GM18507 (cell line): ENCODE data around the gene BAZ1B.
"Not testable (repeated sequence)": the region's sequence is repeated elsewhere in the genome, so short reads cannot be mapped to it uniquely, and the experiment has no call there.

Experiments
- DNase-seq: peaks from one replicate; pipeline ENCODE4 v3.0.0; 2011; ENCODE audit warnings: low read depth; ENCODE audit not compliant: insufficient read length; ENCODE audit errors: extremely low spot score
- FAIRE-seq: peaks from 2 replicates; lab custom pipeline; 2011; peaks lifted over from hg19 to GRCh38; lab: Jason Lieb, UNC

The BAZ1B gene, protein sequence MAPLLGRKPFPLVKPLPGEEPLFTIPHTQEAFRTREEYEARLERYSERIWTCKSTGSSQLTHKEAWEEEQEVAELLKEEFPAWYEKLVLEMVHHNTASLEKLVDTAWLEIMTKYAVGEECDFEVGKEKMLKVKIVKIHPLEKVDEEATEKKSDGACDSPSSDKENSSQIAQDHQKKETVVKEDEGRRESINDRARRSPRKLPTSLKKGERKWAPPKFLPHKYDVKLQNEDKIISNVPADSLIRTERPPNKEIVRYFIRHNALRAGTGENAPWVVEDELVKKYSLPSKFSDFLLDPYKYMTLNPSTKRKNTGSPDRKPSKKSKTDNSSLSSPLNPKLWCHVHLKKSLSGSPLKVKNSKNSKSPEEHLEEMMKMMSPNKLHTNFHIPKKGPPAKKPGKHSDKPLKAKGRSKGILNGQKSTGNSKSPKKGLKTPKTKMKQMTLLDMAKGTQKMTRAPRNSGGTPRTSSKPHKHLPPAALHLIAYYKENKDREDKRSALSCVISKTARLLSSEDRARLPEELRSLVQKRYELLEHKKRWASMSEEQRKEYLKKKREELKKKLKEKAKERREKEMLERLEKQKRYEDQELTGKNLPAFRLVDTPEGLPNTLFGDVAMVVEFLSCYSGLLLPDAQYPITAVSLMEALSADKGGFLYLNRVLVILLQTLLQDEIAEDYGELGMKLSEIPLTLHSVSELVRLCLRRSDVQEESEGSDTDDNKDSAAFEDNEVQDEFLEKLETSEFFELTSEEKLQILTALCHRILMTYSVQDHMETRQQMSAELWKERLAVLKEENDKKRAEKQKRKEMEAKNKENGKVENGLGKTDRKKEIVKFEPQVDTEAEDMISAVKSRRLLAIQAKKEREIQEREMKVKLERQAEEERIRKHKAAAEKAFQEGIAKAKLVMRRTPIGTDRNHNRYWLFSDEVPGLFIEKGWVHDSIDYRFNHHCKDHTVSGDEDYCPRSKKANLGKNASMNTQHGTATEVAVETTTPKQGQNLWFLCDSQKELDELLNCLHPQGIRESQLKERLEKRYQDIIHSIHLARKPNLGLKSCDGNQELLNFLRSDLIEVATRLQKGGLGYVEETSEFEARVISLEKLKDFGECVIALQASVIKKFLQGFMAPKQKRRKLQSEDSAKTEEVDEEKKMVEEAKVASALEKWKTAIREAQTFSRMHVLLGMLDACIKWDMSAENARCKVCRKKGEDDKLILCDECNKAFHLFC (N-terminal part only)

DNA sequence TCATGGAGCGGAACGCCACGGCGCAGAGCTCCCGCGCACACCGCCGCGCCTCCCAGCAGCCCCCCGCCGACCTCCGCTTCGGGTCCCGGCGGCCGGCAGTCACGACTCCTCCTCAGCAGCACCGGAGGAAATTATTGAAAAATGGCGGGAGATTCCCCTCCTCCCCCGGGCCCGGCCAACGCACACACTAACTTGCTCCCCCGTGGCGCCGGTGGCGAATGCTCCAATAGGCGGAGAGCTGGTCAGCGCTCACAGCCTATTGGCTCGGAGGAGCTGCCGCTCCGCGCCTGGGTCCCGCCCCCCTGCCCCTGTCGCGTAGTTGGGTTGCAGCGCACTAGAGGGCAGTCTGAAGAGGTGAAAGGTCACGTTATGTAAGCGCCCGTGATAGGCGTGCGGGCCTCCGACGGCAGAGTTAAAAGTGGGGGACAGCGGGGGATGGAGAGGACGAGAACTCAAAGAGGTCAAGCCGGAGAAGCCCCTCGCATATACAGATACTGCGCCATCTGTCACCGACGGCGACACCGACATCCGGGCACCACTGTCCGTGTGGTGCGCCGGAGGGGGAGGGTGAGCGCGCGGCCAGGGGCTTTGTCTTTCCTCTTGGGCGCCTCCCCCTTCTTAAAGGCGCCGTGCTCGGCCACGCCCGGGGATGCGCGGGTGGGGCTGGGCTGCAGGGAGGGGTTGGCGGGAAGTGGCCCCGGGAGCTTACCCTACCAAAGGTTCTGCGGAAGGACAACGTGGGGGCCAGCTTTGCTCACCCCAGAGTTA lies at the start of gene BAZ1B:
Gene BAZ1B, minus strand, starts transcription at position 189 of the 768 bp plus-strand sequence. CDS start 360 bp downstream, outside the sequence.
- FAIRE-seq (peak; percentile 97), DNase-seq (peak; percentile 98)

DNA sequence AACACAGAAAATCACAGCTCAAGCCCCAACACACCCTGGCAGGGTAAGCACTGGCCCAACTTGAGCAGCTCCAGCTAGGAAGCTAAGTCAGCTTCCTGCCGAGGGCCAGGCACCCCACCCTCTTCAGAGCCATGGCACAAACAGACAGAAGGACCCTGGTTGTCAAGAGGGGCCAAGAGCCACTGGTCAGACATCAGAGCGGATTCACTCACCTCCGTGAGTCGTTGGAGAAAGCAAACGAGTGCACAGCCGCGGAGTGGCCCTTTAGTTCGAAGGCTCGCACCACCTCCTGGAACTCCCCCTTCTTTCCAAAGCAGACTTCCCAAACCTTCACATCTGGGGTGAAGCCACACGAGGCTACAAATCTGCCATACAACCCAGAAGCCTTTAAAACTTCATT lies 48.9 kb upstream of the BAZ1B start:
- FAIRE-seq (no peak), DNase-seq (no peak)

DNA sequence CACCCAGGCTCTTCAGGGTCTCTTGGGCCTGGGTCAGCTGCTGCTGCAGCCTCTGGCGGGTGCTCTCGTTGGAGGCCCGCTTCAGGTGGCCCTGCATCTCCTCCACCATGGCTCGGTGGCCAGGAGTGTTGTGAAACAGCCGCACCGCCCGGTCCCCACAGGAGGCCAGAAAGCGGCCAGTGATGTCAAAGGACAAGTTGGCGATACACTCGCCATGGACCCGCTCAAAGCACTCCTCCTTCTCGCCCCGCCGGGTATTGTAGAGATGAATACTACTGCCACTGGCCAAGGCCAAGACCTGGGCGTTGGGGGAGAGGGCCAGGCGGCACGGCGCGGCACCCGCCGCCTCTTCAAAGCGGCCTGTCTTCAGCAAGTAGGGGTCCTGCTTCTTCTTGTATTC lies 48.4 kb upstream of the BAZ1B start:
- DNase-seq, result no peak
- FAIRE-seq, result no peak

DNA sequence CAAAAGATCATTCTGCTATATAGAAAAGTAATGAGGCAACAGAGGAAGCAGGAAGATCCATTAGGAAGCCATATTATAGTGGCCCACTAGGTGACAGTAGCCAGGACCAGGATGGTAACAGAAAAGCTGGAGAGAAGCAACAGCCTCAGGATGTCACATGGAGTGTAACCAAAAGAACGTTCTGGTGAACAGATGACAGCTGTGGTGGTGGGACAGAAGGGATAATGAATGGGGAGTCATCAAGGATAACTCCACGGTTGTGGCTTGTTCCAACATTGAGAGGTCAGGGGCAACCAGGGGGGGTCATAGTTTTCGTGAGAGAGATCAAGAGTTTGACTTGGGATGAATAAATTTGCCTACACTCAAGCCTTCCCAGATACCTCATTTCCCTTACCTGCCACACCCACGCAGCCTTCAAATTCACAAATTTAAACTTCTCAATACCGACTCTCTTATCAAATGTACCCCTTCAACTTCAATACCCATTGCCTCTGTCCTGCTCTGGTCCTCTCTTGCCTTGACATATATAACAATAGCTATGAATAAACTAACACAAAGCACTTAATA lies 47.0 kb upstream of the BAZ1B start:
- no peak for DNase-seq
- no peak for FAIRE-seq

DNA sequence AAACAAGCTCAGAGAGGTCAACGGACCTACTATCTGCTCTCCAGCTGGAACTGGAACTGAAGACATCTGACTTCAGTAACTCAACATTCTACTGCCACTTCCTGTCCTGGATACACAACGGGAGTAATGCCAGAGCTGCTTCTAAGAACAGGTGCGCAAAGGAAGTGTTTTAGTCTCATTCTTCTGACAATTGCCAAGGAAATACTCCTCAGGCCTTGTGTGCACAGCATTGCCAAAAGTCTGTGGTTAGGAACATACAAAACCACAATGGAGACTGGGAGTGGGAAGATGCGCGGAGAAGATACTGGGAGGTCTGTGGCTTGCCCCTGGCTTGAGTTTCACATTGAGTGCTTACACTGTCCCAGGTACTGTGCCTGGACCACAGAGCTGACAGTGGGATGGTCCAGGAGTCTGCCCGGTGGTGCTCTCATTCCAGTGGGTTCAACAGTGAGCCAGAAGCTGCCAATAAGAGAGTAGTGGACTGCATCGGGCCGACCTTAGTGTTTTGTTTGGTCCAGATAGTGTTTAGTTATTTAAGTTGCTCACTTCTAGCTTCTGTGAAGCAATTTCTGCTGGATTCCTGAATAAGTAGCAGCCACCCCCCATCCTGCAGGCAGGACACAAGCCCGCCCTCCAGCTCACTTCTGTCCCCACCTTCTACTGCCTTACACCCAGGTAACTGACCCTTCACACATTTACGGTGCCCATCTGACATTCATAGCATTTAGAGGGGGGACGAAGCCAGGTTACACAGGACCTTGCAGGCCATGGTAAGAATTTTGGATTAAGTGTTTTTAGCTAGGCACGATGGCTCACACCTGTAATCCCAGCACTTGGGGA lies 46.0 kb upstream of the BAZ1B start:
- no peak for FAIRE-seq
- no peak for DNase-seq

DNA sequence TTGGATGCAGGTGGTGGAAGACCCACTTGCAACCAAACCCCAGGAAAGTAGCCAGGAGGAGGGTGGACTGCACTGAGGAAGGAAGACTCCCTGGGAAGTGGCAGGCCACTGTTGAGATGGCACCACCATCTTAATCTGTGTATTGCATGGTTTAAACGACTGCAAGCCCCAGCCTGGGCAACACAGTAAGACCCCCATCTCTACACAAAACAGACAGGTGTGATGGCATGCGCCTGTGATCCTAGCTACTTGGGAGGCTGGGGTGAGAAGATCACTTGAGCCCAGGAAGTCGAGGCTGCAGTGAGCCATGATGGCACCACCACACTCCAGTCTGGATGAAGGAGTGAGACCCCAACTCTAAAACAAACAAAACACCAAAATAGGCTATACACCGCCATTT lies 45.0 kb upstream of the BAZ1B start:
- FAIRE-seq (no peak), DNase-seq (no peak)

DNA sequence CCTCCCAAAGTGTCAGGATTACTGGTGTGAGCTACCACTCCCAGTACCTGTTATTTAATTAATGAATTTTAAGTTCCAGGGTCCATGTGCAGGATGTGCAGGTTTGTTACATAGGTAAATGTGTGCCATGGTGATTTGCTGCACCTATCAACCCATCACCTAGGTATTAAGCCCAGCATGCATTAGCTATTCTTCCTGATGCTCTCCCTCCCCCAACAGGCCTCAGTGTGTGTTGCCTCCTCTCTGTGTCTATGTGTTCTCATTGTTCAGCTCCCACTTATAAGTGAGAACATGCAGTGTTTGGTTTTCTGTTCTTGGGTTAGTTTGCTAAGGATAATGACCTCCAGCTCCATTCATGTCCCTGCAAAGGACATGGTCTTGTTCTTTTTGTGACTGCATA lies 44.3 kb upstream of the BAZ1B start:
- not testable (repeated sequence) for DNase-seq, FAIRE-seq

DNA sequence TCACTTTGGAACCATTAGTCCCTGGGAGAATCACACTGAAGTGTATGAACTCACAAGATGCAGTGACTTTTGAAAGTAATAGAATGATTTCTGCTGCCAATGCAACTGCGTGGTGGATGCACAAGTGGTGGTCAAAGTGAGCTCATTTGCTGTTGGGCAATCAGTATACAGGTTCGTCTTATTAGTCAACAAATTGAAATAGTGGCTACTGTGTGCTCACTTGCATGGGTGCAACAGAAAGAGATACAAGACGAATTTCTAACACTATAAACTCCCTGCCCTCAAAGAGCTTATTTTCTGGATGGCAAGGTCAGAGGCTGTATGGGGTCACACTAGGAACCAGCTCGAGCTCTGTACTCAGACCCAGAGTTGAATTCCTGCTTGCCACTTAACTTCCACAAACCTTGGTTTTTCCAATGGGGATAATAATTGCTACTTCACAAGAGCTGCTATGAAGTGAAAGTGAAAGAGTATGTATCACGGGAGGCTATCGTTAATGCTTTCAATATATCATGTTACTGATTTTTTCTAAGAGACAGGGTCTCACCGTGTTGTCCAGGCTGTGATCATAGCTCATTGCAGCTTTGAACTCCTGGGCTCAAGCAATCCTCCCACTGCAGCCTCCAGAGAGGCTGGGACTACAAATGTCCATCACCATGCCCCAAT lies 43.7 kb upstream of the BAZ1B start:
- FAIRE-seq, result no peak
- no peak for DNase-seq

DNA sequence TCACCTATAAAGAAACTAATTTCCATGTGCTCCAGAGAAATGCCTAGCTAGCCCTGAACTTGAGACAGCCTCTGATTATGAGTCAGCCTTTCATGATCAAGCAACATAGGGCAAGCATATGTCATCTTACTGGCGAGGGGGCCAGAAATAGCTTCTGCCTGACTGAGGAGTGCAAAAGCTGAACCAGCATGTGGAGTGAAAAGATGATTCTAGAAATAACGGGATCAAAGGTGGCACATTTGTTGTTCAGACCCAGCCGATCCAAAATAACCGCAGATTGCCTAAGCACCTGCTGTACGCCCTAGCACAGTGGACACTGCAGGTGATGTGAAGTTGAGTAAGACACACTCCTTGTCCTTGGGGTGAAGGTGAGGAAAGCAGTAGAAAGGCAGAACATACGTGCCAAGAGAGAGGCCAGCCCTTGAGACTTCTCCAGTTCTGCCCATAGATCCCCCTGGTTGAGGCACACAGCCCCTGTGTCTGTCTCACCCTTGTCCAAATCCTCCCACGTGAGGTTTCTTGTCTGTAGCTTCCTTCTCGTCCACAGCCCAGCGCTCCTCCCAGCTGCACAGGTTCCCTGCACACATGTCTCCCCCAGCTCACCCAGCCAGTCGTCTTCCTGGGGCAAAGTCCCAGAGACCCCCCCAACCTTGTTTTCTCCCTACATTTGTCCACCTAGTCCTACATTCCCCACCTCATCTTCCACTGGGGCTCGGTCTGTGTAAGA lies 38.2 kb upstream of the BAZ1B start:
- DNase-seq (no peak), FAIRE-seq (no peak)

DNA sequence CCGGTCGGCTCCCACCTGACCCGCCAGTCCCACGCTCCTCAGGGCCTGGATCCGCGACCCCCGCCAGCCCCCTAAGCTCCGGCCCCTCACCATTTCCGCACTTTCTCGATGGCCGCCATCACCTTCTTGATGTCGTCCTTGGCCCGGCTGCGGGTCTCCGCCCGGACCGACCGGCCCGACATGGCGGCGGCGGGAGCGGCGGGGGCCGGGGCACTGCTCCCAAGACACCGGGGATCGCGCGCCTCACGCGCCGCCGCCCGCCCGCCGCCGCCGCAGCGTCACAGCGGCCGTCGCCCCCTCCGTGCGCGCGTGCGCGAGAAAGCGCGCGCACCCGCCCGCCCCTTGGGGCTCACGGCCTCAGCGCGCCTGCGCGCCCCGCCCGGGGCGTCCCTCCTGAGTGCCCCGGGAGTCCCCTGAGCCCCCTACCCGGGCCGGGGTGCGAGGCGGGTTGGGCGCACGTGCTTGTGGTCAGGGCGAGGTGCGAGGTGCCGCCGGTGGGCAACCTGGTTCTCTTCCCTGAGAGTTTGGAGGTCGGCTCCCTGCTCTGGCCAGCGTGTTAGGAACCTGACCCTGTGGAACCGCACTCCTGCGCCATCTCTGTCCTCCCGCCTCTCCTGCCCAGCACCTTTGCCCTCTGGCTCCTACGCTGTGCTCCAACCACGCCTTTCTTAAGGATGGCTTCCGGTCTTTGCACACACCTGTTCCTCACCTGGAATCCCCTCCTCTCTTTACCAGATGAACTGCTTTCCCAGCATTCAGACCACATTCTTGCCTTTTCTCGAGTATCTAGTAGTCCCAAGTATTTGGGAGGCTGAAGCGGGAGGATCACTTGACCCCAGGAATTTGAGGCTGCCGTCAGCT lies 35.5 kb upstream of the BAZ1B start, which contains the start of gene BCL7B:
Gene BCL7B, minus strand, starts transcription at position 294 of the 861 bp plus-strand sequence. Its CDS starts 112 bp downstream, at position 182.
- FAIRE-seq, result peak; percentile 48
- DNase-seq, result peak; percentile 89

DNA sequence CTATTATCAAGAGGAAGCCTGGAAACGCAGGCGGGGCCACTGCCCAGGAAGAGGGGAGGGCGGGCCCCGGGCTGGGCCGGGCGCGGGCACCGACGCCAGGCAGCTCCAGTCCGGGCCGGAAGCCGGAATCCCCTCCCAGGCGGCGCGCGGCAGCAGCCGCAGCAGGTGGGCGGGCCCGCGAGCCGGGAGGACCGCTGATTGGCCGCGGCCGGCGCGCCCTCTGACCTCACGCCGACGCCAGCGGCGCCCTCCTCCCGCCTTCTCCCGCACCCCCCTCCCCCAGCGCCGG lies 35.0 kb upstream of the BAZ1B start:
- FAIRE-seq, result peak; percentile 76

DNA sequence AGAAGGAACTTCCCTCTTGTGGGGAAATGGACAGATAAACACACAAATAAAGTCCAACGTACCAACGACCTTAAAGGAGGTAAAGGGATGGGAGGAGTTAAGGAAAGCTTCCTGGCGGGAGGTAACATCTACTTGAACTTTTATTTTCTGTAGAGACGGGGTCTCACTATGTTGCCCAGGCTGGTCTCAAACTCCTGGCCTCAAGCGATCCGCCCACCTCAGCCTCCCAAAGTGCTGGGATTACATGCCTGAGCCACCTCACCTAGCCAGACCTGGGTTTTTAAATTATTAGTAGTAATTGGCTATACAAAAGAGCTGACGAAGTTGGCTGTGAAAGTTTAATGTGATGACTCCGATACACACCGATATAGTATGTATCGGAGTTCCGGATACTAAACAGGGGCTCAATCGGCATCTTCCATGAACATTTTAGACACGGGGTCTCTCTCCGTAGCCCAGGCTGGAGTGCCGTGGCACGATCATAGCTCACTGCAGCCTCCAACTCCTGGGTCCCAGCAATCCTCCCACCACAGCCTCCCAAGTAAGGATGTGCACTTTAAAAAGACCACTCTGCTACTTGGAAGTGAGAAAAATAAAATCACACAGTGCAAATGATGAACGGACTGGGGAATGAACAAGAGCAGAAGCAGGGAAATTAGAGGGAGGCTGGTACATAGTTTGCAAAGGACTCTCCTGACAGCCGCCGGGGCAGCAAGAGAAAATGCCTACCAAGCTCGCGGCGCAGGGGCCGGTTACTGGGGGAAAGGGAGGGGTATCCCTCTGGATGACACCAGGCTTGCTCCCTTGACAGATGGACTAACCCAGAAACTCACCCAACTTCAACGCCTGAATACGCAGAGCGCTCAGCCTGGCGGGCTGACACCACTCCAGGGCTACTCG lies 34.4 kb upstream of the BAZ1B start:
- DNase-seq (no peak), FAIRE-seq (no peak)

More for the DNA sequence above, 35.0 kb upstream of the BAZ1B start:
- peak; percentile 96 for DNase-seq

DNA sequence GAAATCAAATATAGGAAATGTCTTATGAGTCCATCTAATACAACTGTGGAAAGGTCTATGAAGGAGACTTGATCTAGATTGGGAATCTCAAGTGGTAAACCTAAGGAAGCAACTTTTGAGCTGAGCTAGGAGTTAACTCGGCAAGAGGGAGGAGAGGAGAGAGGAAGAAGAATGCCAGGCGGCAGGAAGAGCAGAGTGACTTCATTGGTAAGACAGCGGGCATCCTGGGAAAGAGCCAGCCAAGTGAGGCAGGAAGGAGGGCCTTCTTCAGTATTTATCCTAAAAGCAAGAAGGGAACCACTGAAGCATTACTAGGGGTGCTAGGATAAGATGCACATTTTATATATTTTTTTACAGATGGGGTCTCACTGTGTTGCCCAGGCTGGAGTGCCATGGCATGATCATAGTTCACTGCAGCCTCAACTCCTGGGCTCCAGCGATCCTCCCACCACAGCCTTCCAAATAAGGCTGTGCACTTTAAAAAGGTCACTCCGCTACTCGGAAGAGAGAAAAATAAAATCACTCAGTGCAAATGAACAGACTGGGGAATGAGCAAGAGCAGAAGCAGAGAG lies 33.4 kb upstream of the BAZ1B start:
- no peak for DNase-seq
- no peak for FAIRE-seq

DNA sequence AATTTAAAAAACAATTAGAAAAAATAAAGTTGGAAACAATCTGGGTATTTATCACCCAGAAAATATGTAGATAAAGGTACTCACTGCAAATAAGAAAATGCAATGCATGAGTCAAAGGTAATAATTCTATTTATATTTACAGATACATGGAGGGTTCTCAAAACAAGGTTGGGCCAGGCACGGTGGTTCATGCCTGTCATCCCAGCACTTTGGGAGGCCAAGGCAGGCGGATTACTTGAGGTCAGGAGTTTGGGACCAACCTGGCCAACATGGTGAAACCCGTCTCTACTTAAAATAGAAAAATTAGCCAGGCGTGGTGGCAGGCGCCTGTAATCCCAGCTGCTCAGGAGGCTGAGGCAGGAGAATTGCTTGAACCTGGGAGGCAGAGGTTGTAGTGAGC lies 28.0 kb upstream of the BAZ1B start:
- FAIRE-seq, DNase-seq: not testable (repeated sequence)

DNA sequence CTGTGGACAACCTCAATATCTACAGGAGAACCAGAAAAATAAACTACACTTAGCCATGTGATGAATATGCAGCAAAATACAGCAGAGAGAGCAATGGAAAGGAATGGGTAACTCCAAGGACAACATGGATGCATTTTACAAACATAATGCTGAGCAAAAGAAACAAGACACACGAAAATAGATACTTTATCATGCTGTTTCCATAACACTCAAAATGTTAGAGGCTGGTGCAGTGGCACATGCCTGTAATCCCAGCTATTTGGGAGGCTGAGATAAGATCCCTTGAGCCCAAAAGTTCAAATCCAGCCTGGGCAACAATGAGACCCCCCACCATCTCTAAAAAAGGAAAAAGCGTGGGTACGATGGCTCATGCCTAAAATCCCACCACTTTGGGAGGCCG lies 27.1 kb upstream of the BAZ1B start:
- FAIRE-seq (no peak), DNase-seq (no peak)
